MM.1S (cell line): ENCODE results near the gene TOP2B.

Experiments
- DNase-seq: peaks from one replicate; pipeline ENCODE4 v3.0.0-alpha.2; 2015
- H2AFZ ChIP-seq: fragments of 300-600 bp; sonication (generic); 2 replicates; pipeline ENCODE4 v1.6.0; 2016; ENCODE audit warnings: antibody characterized with exemption, low read length
- H3F3A ChIP-seq: fragments of 300-600 bp; sonication (generic); 2 replicates; pipeline ENCODE4 v1.6.1; 2016; ENCODE audit warnings: mild to moderate bottlenecking, antibody characterized with exemption, low read length, moderate library complexity, mixed read lengths; ENCODE audit not compliant: insufficient read depth
- H3K27ac ChIP-seq: fragments of 300-600 bp; sonication (generic); 2 replicates; pipeline ENCODE4 v1.5.1; 2016; ENCODE audit warnings: mild to moderate bottlenecking, low read length
- H3K27me3 ChIP-seq: fragments of 300-600 bp; sonication (generic); replicated peaks from 2 replicates; pipeline ENCODE4 v1.6.0; 2016; ENCODE audit warnings: low read length; ENCODE audit not compliant: insufficient read depth
- H3K36me3 ChIP-seq: fragments of 300-600 bp; sonication (generic); replicated peaks from 2 replicates; pipeline ENCODE4 v1.6.1; 2016; ENCODE audit warnings: mild to moderate bottlenecking, low read length, mixed read lengths; ENCODE audit not compliant: insufficient read depth
- H3K4me1 ChIP-seq: fragments of 300-600 bp; sonication (generic); 2 replicates; pipeline ENCODE4 v1.6.1; 2016; ENCODE audit warnings: low read length, mixed read lengths
- H3K4me2 ChIP-seq: fragments of 300-600 bp; sonication (generic); 2 replicates; pipeline ENCODE4 v1.6.0; 2016; ENCODE audit warnings: low read depth, low read length
- H3K4me3 ChIP-seq: fragments of 300-600 bp; sonication (generic); 2 replicates; pipeline ENCODE4 v1.5.1; 2016; ENCODE audit warnings: low read length, mixed read lengths
- H3K79me2 ChIP-seq: fragments of 300-600 bp; sonication (generic); 2 replicates; pipeline ENCODE4 v1.6.1; 2016; ENCODE audit warnings: mixed run types, low read length, mixed read lengths
- H3K9ac ChIP-seq: fragments of 300-600 bp; sonication (generic); 2 replicates; pipeline ENCODE4 v1.6.1; 2016; ENCODE audit warnings: low read length, mixed read lengths
- H3K9me2 ChIP-seq: fragments of 300-600 bp; sonication (generic); replicated peaks from 2 replicates; pipeline ENCODE4 v1.6.1; 2016; ENCODE audit warnings: mild to moderate bottlenecking, low read length, mixed read lengths; ENCODE audit not compliant: insufficient read depth
- H3K9me3 ChIP-seq: fragments of 300-600 bp; sonication (generic); replicated peaks from 2 replicates; pipeline ENCODE4 v1.6.1; 2016; ENCODE audit warnings: mild to moderate bottlenecking, low read length, mixed read lengths; ENCODE audit not compliant: insufficient read depth
- H4K20me1 ChIP-seq: fragments of 300-600 bp; sonication (generic); 2 replicates; pipeline ENCODE4 v1.6.1; 2016; ENCODE audit warnings: mild to moderate bottlenecking, low read length, moderate library complexity, mixed read lengths; ENCODE audit not compliant: insufficient read depth
- EZH2 ChIP-seq: fragments of 300-600 bp; sonication (generic); optimal IDR thresholded peaks from 2 replicates; pipeline ENCODE3; 2017; ENCODE audit warnings: low read depth, mild to moderate bottlenecking, antibody characterized with exemption, low read length, mixed read lengths
- EZH2phosphoT487 ChIP-seq: fragments of 300-600 bp; sonication (generic); IDR thresholded peaks from 2 replicates; pipeline ENCODE4 v1.6.1; 2018; ENCODE audit warnings: antibody characterized with exemption, low read length
- TF ChIP-seq, protein P1 (sequence below): fragments of 300-600 bp; sonication (generic); IDR thresholded peaks from 2 replicates; pipeline ENCODE4 v1.5.1; 2016; ENCODE audit warnings: antibody characterized with exemption, low read length, mixed read lengths

The TOP2B gene

DNA sequence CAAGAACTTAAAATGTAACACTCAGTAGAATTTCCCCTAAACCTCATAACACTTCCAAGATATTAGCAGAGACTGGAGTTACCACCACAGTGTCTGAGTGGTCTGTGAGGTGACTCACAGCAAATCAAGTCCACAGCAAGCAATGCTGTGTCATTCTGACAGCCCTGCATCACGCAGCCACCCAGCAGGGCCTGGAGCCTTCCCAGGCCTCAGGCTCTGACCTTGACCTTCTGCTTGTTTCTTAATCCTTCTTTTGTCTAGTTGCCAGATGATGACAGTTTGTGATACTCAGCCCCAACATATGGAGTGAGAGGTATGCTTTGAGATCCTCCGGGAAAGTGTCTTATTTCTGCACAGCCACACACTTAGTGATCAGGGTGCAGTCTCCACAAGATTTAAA lies 82.5 kb downstream of the TOP2B start:
- H4K20me1 ChIP-seq, result no peaks in the 10 kb centered on the region
- H3K4me2 ChIP-seq, result no peak overlapping the region
- H3K27ac ChIP-seq, result no peak overlapping the region
- no peaks in the 10 kb centered on the region for H3K4me1 ChIP-seq
- H2AFZ ChIP-seq, result no peak overlapping the region
- H3K9me2 ChIP-seq, result no peaks in the 10 kb centered on the region
- H3K79me2 ChIP-seq, result no peaks in the 10 kb centered on the region
- TF ChIP-seq, protein P1, sequence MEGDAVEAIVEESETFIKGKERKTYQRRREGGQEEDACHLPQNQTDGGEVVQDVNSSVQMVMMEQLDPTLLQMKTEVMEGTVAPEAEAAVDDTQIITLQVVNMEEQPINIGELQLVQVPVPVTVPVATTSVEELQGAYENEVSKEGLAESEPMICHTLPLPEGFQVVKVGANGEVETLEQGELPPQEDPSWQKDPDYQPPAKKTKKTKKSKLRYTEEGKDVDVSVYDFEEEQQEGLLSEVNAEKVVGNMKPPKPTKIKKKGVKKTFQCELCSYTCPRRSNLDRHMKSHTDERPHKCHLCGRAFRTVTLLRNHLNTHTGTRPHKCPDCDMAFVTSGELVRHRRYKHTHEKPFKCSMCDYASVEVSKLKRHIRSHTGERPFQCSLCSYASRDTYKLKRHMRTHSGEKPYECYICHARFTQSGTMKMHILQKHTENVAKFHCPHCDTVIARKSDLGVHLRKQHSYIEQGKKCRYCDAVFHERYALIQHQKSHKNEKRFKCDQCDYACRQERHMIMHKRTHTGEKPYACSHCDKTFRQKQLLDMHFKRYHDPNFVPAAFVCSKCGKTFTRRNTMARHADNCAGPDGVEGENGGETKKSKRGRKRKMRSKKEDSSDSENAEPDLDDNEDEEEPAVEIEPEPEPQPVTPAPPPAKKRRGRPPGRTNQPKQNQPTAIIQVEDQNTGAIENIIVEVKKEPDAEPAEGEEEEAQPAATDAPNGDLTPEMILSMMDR, result no peak
- no peak for TF ChIP-seq EZH2phosphoT487
- no peak for TF ChIP-seq EZH2
- no peak overlapping the region for H3K9ac ChIP-seq
- no peak for DNase-seq
- no peaks in the 10 kb centered on the region for H3K9me3 ChIP-seq
- no peak overlapping the region for H3K4me3 ChIP-seq
- no peaks in the 10 kb centered on the region for H3K27me3 ChIP-seq
- H3F3A ChIP-seq, result no peaks in the 10 kb centered on the region
- no peaks in the 10 kb centered on the region for H3K36me3 ChIP-seq

DNA sequence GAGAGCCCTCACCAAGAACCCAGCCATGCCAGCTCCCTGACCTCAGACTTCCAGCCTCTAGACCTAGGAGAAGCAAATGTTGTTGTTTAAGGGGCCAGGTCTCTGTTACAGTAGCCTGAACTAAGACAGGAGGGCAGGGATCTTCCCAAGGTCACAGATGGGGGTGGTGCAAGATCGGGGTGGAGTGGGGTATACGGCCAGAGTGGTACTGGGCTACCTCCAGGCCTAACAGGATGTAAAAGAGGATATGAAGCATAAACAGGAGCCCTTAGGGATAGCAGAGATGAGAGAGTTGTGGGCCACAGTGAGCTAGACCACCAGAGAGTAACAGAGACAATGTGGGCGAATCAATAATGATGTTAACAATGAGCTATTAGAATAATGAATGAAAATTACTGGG lies 82.9 kb downstream of the TOP2B start:
- H3K9me2 ChIP-seq, result no peaks in the 10 kb centered on the region
- DNase-seq, result no peak
- H3K4me2 ChIP-seq, result no peak overlapping the region
- TF ChIP-seq EZH2phosphoT487 (no peak), EZH2 (no peak)
- TF ChIP-seq, protein P1, result no peak
- H3K79me2 ChIP-seq, result no peaks in the 10 kb centered on the region
- H2AFZ ChIP-seq, result no peak overlapping the region
- no peaks in the 10 kb centered on the region for H3F3A ChIP-seq
- no peaks in the 10 kb centered on the region for H4K20me1 ChIP-seq
- H3K9me3 ChIP-seq, result no peaks in the 10 kb centered on the region
- H3K36me3 ChIP-seq, result no peaks in the 10 kb centered on the region
- no peak overlapping the region for H3K27ac ChIP-seq
- H3K9ac ChIP-seq, result no peak overlapping the region
- H3K27me3 ChIP-seq, result no peaks in the 10 kb centered on the region
- no peak overlapping the region for H3K4me3 ChIP-seq
- no peaks in the 10 kb centered on the region for H3K4me1 ChIP-seq

DNA sequence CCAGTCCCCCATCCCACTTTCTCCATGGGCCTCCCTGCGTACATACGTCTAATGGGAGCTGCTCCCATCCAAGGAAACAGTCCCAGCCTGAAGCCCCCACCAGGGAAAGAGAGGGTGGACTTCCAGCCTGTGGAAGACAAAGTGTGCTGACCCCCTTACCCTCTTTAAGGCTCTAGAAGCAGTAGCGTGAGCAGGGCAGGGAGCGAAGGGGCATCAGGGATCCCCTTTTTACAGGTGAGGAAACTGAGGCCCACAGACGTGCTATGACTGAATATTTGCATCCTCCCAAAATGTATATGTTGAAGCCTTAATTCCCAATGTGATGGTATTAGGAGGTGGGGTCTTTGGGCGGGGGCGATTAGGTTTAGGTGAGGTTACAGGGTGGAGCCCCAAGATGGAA lies 83.4 kb downstream of the TOP2B start:
- no peak for TF ChIP-seq EZH2
- TF ChIP-seq, protein P1, result no peak
- Histone ChIP-seq H3K27me3 (no peaks in the 10 kb centered on the region), H3F3A (no peaks in the 10 kb centered on the region), H3K4me2 (no peak overlapping the region), H3K9me2 (no peaks in the 10 kb centered on the region), H3K79me2 (no peaks in the 10 kb centered on the region), H2AFZ (no peak overlapping the region), H3K9ac (no peak overlapping the region), H3K36me3 (no peaks in the 10 kb centered on the region), H3K9me3 (no peaks in the 10 kb centered on the region), H3K27ac (no peak overlapping the region), H4K20me1 (no peaks in the 10 kb centered on the region), H3K4me3 (no peak overlapping the region), H3K4me1 (no peaks in the 10 kb centered on the region)
- DNase-seq, result no peak

DNA sequence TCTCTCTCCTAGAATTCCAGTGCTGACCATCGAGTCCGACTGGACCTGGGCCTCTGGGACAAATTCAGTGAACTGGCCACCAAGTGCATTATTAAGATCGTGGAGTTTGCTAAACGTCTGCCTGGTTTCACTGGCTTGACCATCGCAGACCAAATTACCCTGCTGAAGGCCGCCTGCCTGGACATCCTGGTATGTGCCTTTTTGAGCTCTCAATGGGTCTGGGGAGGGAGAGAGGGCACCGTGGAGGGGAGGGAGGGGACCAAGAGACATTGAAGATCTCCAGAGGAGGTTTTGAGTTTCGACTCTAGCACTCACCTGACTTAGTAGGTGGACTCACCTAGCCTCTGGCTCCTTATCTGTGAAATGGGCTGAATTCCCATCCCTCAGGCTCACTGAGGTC lies 84.2 kb downstream of the TOP2B start:
- H4K20me1 ChIP-seq, result no peaks in the 10 kb centered on the region
- no peak overlapping the region for H3K4me3 ChIP-seq
- no peak overlapping the region for H3K9ac ChIP-seq
- H3K4me1 ChIP-seq, result no peaks in the 10 kb centered on the region
- H3K27ac ChIP-seq, result no peak overlapping the region
- H3K36me3 ChIP-seq, result no peaks in the 10 kb centered on the region
- no peak for DNase-seq
- no peaks in the 10 kb centered on the region for H3K9me3 ChIP-seq
- TF ChIP-seq, protein P1, result no peak
- TF ChIP-seq EZH2 (no peak), EZH2phosphoT487 (no peak)
- H3F3A ChIP-seq, result no peaks in the 10 kb centered on the region
- no peak overlapping the region for H2AFZ ChIP-seq
- no peaks in the 10 kb centered on the region for H3K9me2 ChIP-seq
- no peaks in the 10 kb centered on the region for H3K27me3 ChIP-seq
- no peak overlapping the region for H3K4me2 ChIP-seq
- H3K79me2 ChIP-seq, result no peaks in the 10 kb centered on the region
